Measurements from ENCODE around the gene CDC20B. TPM values are rescaled to one million over a fixed set of nuclear protein-coding genes. Genes with fewer than 3 reads are reported as not detected.

The CDC20B gene
- polyA plus RNA-seq, 2 of the 4 experiments (the other 2 are of a cell fraction) = 0.05 TPM; not detected in 1

DNA sequence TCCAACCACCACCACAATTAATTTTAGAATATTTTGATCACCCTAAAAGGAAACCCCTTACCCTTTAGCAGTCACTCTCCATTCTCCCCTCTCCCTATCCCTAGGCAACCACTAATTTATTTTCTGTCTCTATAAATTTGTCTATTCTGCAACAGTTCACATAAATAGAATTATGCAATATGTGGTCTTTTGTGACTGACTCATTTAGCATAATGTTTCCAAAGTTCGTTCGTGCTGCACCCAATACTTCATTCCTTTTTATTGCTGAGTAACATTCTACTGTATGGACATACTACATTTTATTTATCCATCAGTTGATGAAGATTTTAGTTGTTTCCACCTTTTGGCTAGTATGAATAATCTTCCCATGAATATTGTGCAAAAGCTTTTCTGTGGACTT lies 18.2 kb upstream of the CDC20B start:
- TF ChIP-seq ZC3H11A (IDR thresholded peaks at IDR 0.05) = no peak
- TF ChIP-seq TFCP2L1 (CRISPR knock-in tag; IDR thresholded peaks at IDR 0.05) = no peak
- Histone ChIP-seq H3K4me2 (no peak overlapping the region), H3K27ac (no peak overlapping the region), H3K4me3 (no peak overlapping the region), H3K4me1 (peaks cover 9% of the 10 kb centered on the region; the same call in 2 of the 3 replicates), H3K9me3 (no peaks in the 10 kb centered on the region)
- POLR2A ChIA-PET = no interaction called here
- CTCF ChIA-PET = interaction anchor here (0.8 to 2.0 kb wide), 3 partner anchors 8 to 247 kb away, joined by 3 to 11 read pairs (median 3); no protein-coding TSS in a partner anchor
- ATAC-seq (no peak), FAIRE-seq (no peak), DNase-seq (ENCODE audit: low read depth in 1 of 2, low spot score in 1 of 2) (no peak)
- 34% methylated on average over 2 of the region's 2 CpGs for WGBS (ENCODE audit: missing lambda C conversion rate)

DNA sequence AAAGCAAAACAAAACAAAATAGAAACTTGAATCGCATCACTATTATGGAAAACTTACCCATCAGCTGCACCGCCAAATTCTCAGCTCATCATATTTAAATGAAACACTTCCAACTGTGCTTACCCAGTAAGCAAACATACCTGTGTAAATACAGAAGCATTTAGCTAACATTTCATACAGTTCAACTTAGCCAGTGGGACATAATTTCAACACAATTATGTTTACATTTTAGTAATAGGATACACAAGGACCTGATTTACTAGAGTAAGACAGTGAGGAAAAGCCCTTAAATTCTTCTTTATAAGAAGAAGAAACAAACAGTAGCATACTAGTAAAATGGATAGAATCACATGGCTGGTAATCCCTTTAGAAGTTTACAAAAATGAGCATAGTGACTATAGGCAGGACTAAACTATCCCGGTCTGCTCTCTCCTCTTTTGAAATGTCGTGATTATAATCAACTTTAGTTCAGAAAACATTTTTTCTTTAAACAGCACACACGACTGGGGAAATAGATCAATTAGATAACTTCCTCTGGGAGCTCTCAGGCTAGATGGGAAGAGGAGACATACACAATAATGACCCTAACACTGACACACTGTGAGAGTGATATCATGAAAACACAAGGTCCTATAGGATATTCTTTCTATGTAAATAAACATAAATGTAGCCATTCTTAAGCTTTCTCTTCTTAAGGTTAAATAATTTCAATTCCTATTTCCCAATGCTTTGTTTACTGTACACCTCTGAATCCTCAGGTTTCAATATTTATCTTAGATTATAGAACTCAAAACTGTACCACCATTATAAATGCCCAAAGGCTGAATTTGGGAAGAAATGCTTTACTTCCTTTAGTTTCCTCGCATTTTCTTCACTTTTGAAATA lies 15.9 kb upstream of the CDC20B start:
- Histone ChIP-seq H3K4me2 (peak overlapping the region; percentile 44), H3K4me3 (no peak overlapping the region)
- FAIRE-seq = no peak

DNA sequence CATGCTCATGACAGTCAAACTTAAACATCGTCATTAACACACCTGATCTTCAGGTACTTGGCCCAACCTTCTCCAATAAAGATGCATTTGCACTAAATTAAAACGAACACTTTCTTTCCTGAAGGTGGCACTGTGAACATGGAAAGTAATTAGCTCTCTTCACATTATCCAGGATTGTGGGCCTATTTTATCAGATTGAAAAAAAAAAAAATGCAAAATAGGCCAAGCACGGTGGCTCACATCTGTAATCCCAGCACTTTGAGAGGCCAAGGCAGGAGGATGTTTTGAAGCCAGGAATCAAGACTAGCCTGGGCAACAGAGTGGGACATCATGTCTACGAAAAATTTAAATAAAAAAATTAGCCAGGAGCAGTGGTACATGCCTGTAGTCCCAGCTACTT lies 14.4 kb upstream of the CDC20B start:
- POLR2A ChIA-PET = no interaction called here
- DNase-seq (ENCODE audit: low read depth in 1 of 2, low spot score in 1 of 2) (peak in 1 of 2 experiments; percentile 36), FAIRE-seq (no peak), ATAC-seq (peak in 1 of 2 experiments; percentile 51; a peak in 2 of 6 replicates)
- Histone ChIP-seq H3K9me3 (no peaks in the 10 kb centered on the region), H3K4me1 (peaks cover 9% of the 10 kb centered on the region; the same call in 2 of the 3 replicates), H3K4me2 (no peak overlapping the region), H3K4me3 (no peak overlapping the region), H3K27ac (no peak overlapping the region)
- 36% methylated on average over 4 of the region's 4 CpGs for WGBS (ENCODE audit: missing lambda C conversion rate)
- CTCF ChIA-PET = interaction anchor here (1.0 to 3.7 kb wide), 6 partner anchors 11 to 58 kb away, joined by 3 to 20 read pairs (median 4); partner anchors contain the start of gene GPX8
- TF ChIP-seq, protein P1, sequence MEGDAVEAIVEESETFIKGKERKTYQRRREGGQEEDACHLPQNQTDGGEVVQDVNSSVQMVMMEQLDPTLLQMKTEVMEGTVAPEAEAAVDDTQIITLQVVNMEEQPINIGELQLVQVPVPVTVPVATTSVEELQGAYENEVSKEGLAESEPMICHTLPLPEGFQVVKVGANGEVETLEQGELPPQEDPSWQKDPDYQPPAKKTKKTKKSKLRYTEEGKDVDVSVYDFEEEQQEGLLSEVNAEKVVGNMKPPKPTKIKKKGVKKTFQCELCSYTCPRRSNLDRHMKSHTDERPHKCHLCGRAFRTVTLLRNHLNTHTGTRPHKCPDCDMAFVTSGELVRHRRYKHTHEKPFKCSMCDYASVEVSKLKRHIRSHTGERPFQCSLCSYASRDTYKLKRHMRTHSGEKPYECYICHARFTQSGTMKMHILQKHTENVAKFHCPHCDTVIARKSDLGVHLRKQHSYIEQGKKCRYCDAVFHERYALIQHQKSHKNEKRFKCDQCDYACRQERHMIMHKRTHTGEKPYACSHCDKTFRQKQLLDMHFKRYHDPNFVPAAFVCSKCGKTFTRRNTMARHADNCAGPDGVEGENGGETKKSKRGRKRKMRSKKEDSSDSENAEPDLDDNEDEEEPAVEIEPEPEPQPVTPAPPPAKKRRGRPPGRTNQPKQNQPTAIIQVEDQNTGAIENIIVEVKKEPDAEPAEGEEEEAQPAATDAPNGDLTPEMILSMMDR (IDR thresholded peaks at IDR 0.05) = peak; percentile 49
- TF ChIP-seq RAD21 (conservative IDR thresholded peaks at IDR 0.05 in 1 of 2, IDR thresholded peaks at IDR 0.05 in 1 of 2) = peak; percentile 35 to 56; a peak in 3 of 5 replicates
- TF ChIP-seq, protein P2, sequence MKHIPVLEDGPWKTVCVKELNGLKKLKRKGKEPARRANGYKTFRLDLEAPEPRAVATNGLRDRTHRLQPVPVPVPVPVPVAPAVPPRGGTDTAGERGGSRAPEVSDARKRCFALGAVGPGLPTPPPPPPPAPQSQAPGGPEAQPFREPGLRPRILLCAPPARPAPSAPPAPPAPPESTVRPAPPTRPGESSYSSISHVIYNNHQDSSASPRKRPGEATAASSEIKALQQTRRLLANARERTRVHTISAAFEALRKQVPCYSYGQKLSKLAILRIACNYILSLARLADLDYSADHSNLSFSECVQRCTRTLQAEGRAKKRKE (CRISPR knock-in tag; IDR thresholded peaks at IDR 0.05; ENCODE audit: low read depth) = no peak
- TF ChIP-seq SREBF2 (IDR thresholded peaks at IDR 0.05) = no peak
- no peak for TF ChIP-seq HOXB5 (CRISPR knock-in tag; IDR thresholded peaks at IDR 0.05)
- TF ChIP-seq, protein P3, sequence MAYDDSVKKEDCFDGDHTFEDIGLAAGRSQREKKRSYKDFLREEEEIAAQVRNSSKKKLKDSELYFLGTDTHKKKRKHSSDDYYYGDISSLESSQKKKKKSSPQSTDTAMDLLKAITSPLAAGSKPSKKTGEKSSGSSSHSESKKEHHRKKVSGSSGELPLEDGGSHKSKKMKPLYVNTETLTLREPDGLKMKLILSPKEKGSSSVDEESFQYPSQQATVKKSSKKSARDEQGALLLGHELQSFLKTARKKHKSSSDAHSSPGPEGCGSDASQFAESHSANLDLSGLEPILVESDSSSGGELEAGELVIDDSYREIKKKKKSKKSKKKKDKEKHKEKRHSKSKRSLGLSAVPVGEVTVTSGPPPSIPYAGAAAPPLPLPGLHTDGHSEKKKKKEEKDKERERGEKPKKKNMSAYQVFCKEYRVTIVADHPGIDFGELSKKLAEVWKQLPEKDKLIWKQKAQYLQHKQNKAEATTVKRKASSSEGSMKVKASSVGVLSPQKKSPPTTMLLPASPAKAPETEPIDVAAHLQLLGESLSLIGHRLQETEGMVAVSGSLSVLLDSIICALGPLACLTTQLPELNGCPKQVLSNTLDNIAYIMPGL (CRISPR knock-in tag; IDR thresholded peaks at IDR 0.05; ENCODE audit: borderline replicate concordance) = no peak
- no peak for TF ChIP-seq CHD2 (IDR thresholded peaks at IDR 0.05; ENCODE audit: low read length, partially characterized antibody)
- TF ChIP-seq, protein P4, sequence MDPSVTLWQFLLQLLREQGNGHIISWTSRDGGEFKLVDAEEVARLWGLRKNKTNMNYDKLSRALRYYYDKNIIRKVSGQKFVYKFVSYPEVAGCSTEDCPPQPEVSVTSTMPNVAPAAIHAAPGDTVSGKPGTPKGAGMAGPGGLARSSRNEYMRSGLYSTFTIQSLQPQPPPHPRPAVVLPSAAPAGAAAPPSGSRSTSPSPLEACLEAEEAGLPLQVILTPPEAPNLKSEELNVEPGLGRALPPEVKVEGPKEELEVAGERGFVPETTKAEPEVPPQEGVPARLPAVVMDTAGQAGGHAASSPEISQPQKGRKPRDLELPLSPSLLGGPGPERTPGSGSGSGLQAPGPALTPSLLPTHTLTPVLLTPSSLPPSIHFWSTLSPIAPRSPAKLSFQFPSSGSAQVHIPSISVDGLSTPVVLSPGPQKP (IDR thresholded peaks at IDR 0.05; ENCODE audit: low read depth, low read length) = no peak
- TF ChIP-seq, protein P5, sequence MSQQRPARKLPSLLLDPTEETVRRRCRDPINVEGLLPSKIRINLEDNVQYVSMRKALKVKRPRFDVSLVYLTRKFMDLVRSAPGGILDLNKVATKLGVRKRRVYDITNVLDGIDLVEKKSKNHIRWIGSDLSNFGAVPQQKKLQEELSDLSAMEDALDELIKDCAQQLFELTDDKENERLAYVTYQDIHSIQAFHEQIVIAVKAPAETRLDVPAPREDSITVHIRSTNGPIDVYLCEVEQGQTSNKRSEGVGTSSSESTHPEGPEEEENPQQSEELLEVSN (IDR thresholded peaks at IDR 0.05; ENCODE audit: borderline replicate concordance, low read depth) = no peak
- TF ChIP-seq POLR2A (IDR thresholded peaks at IDR 0.05; ENCODE audit: low read length) = no peak

More for the DNA sequence above, 15.9 kb upstream of the CDC20B start:
- peak in 1 of 2 experiments; percentile 27; a peak in 3 of 6 replicates for ATAC-seq
- DNase-seq (ENCODE audit: low read depth in 1 of 2, low spot score in 1 of 2) = peak in 1 of 2 experiments; percentile 41
- peak; percentile 67 for TF ChIP-seq GATA3 (IDR thresholded peaks at IDR 0.05; ENCODE audit: borderline replicate concordance)
- TF ChIP-seq NPAS2 (CRISPR knock-in tag; IDR thresholded peaks at IDR 0.05; ENCODE audit: borderline replicate concordance) = no peak
- TF ChIP-seq CBX8 (IDR thresholded peaks at IDR 0.05) = no peak
- TF ChIP-seq, protein P2 (CRISPR knock-in tag; IDR thresholded peaks at IDR 0.05; ENCODE audit: low read depth) = no peak
- no peak for TF ChIP-seq CHD2 (IDR thresholded peaks at IDR 0.05; ENCODE audit: low read length, partially characterized antibody)
- no peak for TF ChIP-seq MYC (IDR thresholded peaks at IDR 0.05; ENCODE audit: borderline replicate concordance, low read length)
- no peak for TF ChIP-seq ZC3H11A (IDR thresholded peaks at IDR 0.05)
- TF ChIP-seq, protein P6, sequence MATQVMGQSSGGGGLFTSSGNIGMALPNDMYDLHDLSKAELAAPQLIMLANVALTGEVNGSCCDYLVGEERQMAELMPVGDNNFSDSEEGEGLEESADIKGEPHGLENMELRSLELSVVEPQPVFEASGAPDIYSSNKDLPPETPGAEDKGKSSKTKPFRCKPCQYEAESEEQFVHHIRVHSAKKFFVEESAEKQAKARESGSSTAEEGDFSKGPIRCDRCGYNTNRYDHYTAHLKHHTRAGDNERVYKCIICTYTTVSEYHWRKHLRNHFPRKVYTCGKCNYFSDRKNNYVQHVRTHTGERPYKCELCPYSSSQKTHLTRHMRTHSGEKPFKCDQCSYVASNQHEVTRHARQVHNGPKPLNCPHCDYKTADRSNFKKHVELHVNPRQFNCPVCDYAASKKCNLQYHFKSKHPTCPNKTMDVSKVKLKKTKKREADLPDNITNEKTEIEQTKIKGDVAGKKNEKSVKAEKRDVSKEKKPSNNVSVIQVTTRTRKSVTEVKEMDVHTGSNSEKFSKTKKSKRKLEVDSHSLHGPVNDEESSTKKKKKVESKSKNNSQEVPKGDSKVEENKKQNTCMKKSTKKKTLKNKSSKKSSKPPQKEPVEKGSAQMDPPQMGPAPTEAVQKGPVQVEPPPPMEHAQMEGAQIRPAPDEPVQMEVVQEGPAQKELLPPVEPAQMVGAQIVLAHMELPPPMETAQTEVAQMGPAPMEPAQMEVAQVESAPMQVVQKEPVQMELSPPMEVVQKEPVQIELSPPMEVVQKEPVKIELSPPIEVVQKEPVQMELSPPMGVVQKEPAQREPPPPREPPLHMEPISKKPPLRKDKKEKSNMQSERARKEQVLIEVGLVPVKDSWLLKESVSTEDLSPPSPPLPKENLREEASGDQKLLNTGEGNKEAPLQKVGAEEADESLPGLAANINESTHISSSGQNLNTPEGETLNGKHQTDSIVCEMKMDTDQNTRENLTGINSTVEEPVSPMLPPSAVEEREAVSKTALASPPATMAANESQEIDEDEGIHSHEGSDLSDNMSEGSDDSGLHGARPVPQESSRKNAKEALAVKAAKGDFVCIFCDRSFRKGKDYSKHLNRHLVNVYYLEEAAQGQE (IDR thresholded peaks at IDR 0.05) = no peak
- 0 out of 4 replicates have a peak, but pooled peaks of 1 of the 2 experiments have one; percentile 19 for TF ChIP-seq CEBPB (IDR thresholded peaks at IDR 0.05)
- POLR2A ChIA-PET = no interaction called here
- no peak overlapping the region for H3K27ac ChIP-seq
- 16% methylated on average over 6 of the region's 6 CpGs for WGBS (ENCODE audit: missing lambda C conversion rate)
- H3K4me1 ChIP-seq = peaks cover 9% of the 10 kb centered on the region; the same call in 2 of the 3 replicates
- CTCF ChIA-PET = interaction anchor here (0.9 to 2.6 kb wide), 3 partner anchors 10 to 45 kb away, joined by 3 to 13 read pairs (median 3); partner anchors contain the start of gene MCIDAS
- no peaks in the 10 kb centered on the region for H3K9me3 ChIP-seq

Data from A549 (cell line).